ENCODE results near the gene SUSD4. TPM values are rescaled to one million over a fixed set of nuclear protein-coding genes. Genes with fewer than 3 reads are reported as not detected.

Gene SUSD4
- total and polyA plus RNA-seq, 9 of the 15 experiments (the other 6 are each of a cell fraction or from before 2014, with no cell fraction given), result 0.06 to 1.7 (median 0.09) TPM; not detected in 4

- TF ChIP-seq, protein P1, sequence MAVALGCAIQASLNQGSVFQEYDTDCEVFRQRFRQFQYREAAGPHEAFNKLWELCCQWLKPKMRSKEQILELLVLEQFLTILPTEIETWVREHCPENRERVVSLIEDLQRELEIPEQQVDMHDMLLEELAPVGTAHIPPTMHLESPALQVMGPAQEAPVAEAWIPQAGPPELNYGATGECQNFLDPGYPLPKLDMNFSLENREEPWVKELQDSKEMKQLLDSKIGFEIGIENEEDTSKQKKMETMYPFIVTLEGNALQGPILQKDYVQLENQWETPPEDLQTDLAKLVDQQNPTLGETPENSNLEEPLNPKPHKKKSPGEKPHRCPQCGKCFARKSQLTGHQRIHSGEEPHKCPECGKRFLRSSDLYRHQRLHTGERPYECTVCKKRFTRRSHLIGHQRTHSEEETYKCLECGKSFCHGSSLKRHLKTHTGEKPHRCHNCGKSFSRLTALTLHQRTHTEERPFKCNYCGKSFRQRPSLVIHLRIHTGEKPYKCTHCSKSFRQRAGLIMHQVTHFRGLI (CRISPR knock-in tag; IDR thresholded peaks at IDR 0.05), result 0 out of 2 replicates have a peak, but pooled peaks have one; percentile 26
- TF ChIP-seq PBX2 (CRISPR knock-in tag; IDR thresholded peaks at IDR 0.05; ENCODE audit: low read depth) (no peak), PBX2 (tag; conservative IDR thresholded peaks at IDR 0.05; ENCODE audit: low read depth) (no peak), IFI16 (CRISPR knock-in tag; IDR thresholded peaks at IDR 0.05) (no peak), TSHZ1 (CRISPR knock-in tag; IDR thresholded peaks at IDR 0.05) (peak; percentile 65; the same call in 1 of the 2 replicates), ZBTB17 (CRISPR knock-in tag; IDR thresholded peaks at IDR 0.05) (no peak), PTTG1 (tag; IDR thresholded peaks at IDR 0.05; ENCODE audit: low read depth) (peak; percentile 67), DMBX1 (CRISPR knock-in tag; IDR thresholded peaks at IDR 0.05; ENCODE audit: borderline replicate concordance) (peak; percentile 90), ZNF354B (CRISPR knock-in tag; IDR thresholded peaks at IDR 0.05) (peak; percentile 55; the same call in 1 of the 2 replicates), PYGO2 (tag; IDR thresholded peaks at IDR 0.05) (peak; percentile 85), ZNF41 (CRISPR knock-in tag; conservative IDR thresholded peaks at IDR 0.05) (peak; percentile 77; the same call in 1 of the 2 replicates), NFXL1 (CRISPR knock-in tag; IDR thresholded peaks at IDR 0.05) (0 out of 2 replicates have a peak, but pooled peaks have one; percentile 79), ZNF311 (CRISPR knock-in tag; IDR thresholded peaks at IDR 0.05) (peak; percentile 77; the same call in 1 of the 2 replicates), ZNF133 (CRISPR knock-in tag; IDR thresholded peaks at IDR 0.05) (0 out of 2 replicates have a peak, but pooled peaks have one; percentile 14), MEF2D (tag; conservative IDR thresholded peaks at IDR 0.05; ENCODE audit: low read depth) (peak; percentile 71)
- TF ChIP-seq, protein P2, sequence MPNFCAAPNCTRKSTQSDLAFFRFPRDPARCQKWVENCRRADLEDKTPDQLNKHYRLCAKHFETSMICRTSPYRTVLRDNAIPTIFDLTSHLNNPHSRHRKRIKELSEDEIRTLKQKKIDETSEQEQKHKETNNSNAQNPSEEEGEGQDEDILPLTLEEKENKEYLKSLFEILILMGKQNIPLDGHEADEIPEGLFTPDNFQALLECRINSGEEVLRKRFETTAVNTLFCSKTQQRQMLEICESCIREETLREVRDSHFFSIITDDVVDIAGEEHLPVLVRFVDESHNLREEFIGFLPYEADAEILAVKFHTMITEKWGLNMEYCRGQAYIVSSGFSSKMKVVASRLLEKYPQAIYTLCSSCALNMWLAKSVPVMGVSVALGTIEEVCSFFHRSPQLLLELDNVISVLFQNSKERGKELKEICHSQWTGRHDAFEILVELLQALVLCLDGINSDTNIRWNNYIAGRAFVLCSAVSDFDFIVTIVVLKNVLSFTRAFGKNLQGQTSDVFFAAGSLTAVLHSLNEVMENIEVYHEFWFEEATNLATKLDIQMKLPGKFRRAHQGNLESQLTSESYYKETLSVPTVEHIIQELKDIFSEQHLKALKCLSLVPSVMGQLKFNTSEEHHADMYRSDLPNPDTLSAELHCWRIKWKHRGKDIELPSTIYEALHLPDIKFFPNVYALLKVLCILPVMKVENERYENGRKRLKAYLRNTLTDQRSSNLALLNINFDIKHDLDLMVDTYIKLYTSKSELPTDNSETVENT (CRISPR knock-in tag; IDR thresholded peaks at IDR 0.05), result no peak
- TF ChIP-seq, protein P3, sequence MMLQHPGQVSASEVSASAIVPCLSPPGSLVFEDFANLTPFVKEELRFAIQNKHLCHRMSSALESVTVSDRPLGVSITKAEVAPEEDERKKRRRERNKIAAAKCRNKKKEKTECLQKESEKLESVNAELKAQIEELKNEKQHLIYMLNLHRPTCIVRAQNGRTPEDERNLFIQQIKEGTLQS (IDR thresholded peaks at IDR 0.05), result no peak
- TF ChIP-seq, protein P3 (CRISPR knock-in tag; conservative IDR thresholded peaks at IDR 0.05), result no peak
Measured at GRCh38 chr1:223313415-223313754, 50.6 kb downstream of the SUSD4 start (continued).

All from K562 (cell line).